GM18519 (cell line): Measurements from ENCODE around the gene MYO1B.
A peak's percentile ranks its signal among the peaks of the same experiment; 100 is the strongest.

ENCODE experiments used
- ATAC-seq: cut with Tn5 transposase; IDR thresholded peaks from one replicate; pipeline ENCODE4 v1.9.1; 2021; ENCODE audit warnings: mild to moderate bottlenecking, moderate library complexity; ENCODE audit not compliant: unreplicated experiment, low FRiP score

Gene MYO1B

GRCh38 chr2:191245046-191245868 is at the start of gene MYO1B:
Gene MYO1B (plus strand): TSS chr2:191245404. CDS start chr2:191276896, 31,492 bp downstream.
- peak; percentile 47 for ATAC-seq

- no peak for ATAC-seq
Measured at GRCh38 chr2:191197096-191197495, 48.1 kb upstream of the MYO1B start.

DNA sequence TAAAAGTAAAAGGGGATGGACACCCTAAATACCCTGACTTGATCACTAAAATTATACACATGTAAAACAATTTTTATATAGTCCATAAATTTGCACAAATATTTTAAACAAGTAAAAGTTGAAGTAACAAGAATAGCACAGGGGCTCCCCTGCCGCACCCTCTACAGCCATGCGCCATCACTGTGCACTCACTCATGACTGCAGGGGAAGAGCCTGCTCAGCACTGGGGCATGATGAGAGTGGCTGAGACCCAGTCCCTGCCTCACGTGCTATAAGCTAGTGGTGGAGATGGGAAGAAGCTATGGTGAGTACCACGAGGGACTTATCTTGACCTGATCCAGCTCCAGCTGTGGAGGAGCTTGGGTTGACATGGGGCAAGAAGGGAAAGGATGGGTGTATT is 46.9 kb upstream of the MYO1B start:
- no peak for ATAC-seq

DNA sequence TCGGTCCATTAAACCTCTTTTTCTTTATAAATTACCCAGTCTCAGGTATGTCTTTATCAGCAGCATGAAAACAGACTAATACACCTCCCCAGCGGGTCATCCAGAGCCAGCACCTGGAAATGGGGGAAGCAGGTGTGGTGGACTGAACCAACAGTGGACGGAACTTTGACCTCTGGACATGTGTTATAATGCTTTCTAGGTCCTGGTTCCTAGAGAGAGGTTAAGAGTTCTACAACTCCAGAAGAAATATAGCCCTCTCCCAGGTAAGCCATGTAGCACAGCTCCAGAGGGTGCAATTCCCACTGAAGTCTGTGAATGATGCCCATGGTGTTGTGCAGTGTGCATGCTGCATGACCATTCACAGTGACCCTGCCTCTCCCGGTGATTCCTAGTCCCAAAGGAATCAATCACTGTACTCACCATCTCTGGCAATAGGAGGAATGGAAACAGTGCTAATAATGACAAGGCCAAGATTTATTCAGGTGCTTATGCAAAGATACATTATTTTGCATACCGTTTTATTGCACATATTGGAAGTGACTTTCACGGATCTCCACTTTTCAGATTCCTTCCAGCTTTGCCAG is 45.2 kb upstream of the MYO1B start:
- no peak for ATAC-seq

GRCh38 chr2:191200910-191201309 is 44.3 kb upstream of the MYO1B start:
- no peak for ATAC-seq

- no peak for ATAC-seq
Measured at GRCh38 chr2:191202209-191202721, 42.9 kb upstream of the MYO1B start.

DNA sequence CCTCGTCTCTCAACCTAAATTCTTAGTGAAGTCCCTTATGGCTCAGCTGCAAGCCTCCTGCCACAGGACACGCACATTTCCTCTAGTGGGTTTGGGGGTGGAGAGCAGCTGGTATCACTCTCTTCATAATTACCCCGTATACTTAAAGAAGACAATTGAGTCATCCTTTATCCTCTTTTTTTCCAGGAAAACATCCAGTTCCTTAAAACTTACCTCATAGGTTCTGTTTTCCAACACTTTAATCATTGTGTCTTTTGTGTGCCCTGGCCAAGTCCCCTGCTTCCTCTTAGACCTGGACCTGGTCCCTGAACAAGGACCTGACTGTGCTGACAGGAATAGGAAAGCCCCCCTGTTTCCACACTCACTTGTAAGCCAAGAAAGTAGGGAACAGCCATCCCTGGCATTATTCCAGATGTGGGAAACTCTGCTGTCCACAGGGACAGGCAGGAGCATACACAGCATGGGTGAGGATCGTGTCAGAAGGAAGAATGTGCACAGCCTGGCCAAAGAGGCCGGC is 42.3 kb upstream of the MYO1B start:
- ATAC-seq: no peak

GRCh38 chr2:191204433-191204832 is 40.8 kb upstream of the MYO1B start:
- ATAC-seq: peak; percentile 42

GRCh38 chr2:191206613-191207471 is 38.4 kb upstream of the MYO1B start:
- no peak for ATAC-seq

DNA sequence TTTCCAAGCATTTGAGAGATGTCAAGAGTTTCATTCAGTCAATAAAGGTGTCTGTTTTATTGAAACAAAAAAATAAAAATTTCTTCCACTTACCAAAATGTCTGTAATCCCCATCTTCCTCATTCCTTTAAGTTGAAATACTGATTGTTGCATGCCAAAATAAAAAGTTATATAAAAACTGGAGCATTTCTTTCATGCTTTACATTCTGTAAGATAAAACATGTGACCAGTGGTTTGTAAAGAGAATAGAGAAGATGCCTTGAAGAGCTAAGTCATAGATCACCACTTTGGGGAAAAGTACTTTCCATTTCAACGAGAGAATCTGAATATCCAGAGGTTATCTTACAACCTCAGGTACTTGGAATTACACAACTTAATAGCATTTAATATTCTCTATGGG is 35.9 kb upstream of the MYO1B start:
- no peak for ATAC-seq

GRCh38 chr2:191212119-191212518 is 33.1 kb upstream of the MYO1B start:
- ATAC-seq: no peak

DNA sequence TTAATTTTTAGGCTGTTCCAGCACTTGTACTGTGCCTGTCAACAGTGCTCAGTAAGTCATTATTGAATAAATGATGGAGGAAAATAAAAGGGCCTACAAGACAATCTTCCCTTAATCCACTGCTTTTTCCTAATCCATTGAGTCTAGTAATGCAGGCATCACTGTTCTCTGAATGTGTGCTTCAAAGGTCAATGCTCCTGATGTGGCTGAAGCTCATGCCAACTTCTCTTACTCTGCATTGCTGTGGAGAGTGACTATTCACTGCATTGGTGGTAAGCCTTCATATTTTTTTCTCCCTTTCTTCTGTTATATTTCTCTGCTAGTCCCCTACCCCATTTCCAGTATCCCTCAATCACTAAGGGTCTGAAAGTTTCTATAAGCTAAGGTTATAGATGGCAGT is 31.9 kb upstream of the MYO1B start:
- no peak for ATAC-seq

- no peak for ATAC-seq
Measured at GRCh38 chr2:191215230-191215629, 30.0 kb upstream of the MYO1B start.

GRCh38 chr2:191215666-191216065 is 29.5 kb upstream of the MYO1B start:
- no peak for ATAC-seq

GRCh38 chr2:191217580-191217979 is 27.6 kb upstream of the MYO1B start:
- ATAC-seq: no peak

GRCh38 chr2:191218292-191218898 is 26.8 kb upstream of the MYO1B start:
- ATAC-seq: peak; percentile 56

DNA sequence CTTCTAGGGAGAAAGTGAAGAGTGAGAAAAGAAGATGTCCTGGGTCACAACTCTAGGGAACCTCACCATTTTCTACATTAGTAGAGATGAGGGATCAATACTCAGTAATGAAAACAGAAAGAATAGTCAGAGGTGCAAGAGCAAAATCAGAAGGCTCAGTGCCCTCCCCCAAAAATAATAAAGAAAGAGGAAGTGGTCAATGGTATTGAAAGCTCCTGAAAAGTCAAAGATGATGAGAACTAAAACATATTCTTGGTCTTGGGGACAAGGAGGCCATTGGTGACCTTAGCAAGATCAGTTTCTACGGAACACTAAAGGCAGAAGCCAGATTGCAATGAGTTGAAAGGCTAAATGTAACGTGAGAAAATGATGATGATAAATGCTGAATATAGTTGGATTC is 24.5 kb upstream of the MYO1B start:
- ATAC-seq: peak; percentile 36

- no peak for ATAC-seq
Measured at GRCh38 chr2:191221666-191222065, 23.5 kb upstream of the MYO1B start.

DNA sequence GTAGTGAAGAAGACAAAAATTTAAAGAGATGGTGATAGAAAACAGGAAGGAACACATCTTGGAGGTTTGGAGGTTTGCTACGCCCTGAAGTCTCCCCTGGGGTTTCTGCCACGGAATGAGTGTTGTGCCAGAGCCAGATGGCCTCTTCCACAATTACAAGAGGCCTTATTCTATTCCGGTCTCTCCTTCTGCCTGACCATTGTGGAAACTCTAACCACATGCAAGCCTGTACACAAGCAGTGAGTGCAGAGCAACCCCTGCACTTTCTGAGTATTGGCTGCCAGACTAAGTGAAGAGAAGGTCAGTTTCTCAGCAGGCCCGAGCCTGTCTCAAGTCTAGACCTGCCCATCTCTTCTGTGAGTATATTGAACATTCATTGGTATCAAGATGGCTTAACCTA is 22.7 kb upstream of the MYO1B start:
- no peak for ATAC-seq

GRCh38 chr2:191222952-191223351 is 22.3 kb upstream of the MYO1B start:
- ATAC-seq: no peak
